ENCODE measurements around the gene S100PBP. TPM values are rescaled to one million over a fixed set of nuclear protein-coding genes. Genes with fewer than 3 reads are reported as not detected.

Gene S100PBP
- 27.6 and 30.1 TPM in 2 replicates for polyA plus RNA-seq (2014; cell fraction: cytosol; rRNA removed)
- 32.6 and 50.4 TPM in 2 replicates for polyA plus RNA-seq (2014; cell fraction: nucleus; rRNA removed)

- DNase-seq (ENCODE audit: low spot score): peak; percentile 97
These were observed at the start of gene S100PBP, which contains the start of gene YARS1 for GRCh38 chr1:32817159-32817814. S100PBP (plus strand) TSS chr1:32817653; CDS start chr1:32826100, 8,447 bp downstream. YARS1 (minus strand) TSS chr1:32817358; CDS start chr1:32817244, 114 bp downstream.

GRCh38 chr1:32768110-32768850 is 49.2 kb upstream of the S100PBP start:
- DNase-seq (ENCODE audit: low spot score): no peak

- DNase-seq (ENCODE audit: low spot score): no peak
These were observed 47.8 kb upstream of the S100PBP start for GRCh38 chr1:32769524-32770220.

GRCh38 chr1:32770221-32770731 is 47.2 kb upstream of the S100PBP start:
- DNase-seq (ENCODE audit: low spot score): no peak

GRCh38 chr1:32770741-32771548 is 46.5 kb upstream of the S100PBP start:
- DNase-seq (ENCODE audit: low spot score): no peak

GRCh38 chr1:32771561-32772280 is 45.7 kb upstream of the S100PBP start:
- no peak for DNase-seq (ENCODE audit: low spot score)

- no peak for DNase-seq (ENCODE audit: low spot score)
These were observed 45.0 kb upstream of the S100PBP start for GRCh38 chr1:32772281-32773017.

GRCh38 chr1:32773018-32773763 is 44.3 kb upstream of the S100PBP start:
- peak; percentile 72 for DNase-seq (ENCODE audit: low spot score)

- no peak for DNase-seq (ENCODE audit: low spot score)
These were observed 43.5 kb upstream of the S100PBP start for GRCh38 chr1:32773764-32774463.

GRCh38 chr1:32774464-32774808 is 43.0 kb upstream of the S100PBP start:
- DNase-seq (ENCODE audit: low spot score): no peak

- no peak for DNase-seq (ENCODE audit: low spot score)
These were observed 42.4 kb upstream of the S100PBP start for GRCh38 chr1:32774950-32775634.

- DNase-seq (ENCODE audit: low spot score): no peak
These were observed 41.7 kb upstream of the S100PBP start for GRCh38 chr1:32775640-32776337.

GRCh38 chr1:32779242-32779641 is 38.2 kb upstream of the S100PBP start:
- DNase-seq (ENCODE audit: low spot score): no peak

GRCh38 chr1:32780005-32780404 is 37.4 kb upstream of the S100PBP start:
- DNase-seq (ENCODE audit: low spot score): no peak

GRCh38 chr1:32780628-32781234 is 36.7 kb upstream of the S100PBP start:
- DNase-seq (ENCODE audit: low spot score): no peak

- DNase-seq (ENCODE audit: low spot score): no peak
These were observed 35.4 kb upstream of the S100PBP start for GRCh38 chr1:32782086-32782485.

GRCh38 chr1:32783851-32784250 is 33.6 kb upstream of the S100PBP start:
- DNase-seq (ENCODE audit: low spot score): no peak

Data from SK-N-DZ (cell line).